ENCODE measurements around the gene MOCS3.

DNA sequence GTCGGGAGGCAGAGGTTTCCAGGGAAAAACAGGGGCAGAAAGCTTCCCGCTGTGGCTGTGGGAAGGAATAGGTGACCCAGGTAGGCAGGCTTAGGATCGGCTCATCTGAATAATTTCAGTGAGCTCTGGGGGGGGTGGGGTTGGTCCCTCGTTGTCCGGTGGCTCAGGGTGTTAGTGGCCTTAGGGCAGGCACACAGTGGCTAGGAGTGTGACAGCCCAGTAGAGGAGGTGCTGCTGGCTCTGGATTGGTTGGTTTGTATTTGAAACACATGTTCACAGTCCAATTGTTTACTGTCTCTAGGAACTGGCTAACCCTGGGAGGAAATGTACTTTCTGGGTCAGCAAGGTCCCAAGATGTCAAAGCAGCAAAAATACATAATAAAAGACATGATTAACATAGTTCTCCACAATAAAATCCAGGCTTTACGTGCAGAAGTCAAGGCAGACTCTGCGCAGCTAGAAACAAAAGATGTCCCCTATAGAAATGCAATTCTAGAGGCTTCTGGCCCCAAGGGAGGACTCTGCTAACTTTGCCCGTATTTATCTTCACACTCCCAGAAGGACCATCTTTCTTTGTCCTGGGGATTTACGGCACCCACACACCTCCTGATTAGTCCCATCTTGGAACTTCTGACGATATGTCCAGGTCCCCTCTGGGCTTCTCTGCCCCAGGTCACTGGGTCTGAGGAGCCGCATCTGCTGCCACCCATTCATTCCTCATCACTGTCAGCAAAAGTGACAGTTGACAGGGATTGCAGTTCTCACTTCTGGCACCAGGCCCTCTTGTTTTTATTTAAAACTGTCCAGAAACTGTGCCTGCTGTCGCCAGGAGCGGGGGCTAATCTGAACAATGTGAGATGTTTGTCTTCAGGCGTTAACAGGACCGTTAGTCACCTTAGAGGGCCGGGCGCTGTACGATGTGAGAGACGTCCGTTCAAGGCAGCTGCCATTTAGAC, 18.7 kb downstream of the MOCS3 start:
- TF ChIP-seq, protein P1, sequence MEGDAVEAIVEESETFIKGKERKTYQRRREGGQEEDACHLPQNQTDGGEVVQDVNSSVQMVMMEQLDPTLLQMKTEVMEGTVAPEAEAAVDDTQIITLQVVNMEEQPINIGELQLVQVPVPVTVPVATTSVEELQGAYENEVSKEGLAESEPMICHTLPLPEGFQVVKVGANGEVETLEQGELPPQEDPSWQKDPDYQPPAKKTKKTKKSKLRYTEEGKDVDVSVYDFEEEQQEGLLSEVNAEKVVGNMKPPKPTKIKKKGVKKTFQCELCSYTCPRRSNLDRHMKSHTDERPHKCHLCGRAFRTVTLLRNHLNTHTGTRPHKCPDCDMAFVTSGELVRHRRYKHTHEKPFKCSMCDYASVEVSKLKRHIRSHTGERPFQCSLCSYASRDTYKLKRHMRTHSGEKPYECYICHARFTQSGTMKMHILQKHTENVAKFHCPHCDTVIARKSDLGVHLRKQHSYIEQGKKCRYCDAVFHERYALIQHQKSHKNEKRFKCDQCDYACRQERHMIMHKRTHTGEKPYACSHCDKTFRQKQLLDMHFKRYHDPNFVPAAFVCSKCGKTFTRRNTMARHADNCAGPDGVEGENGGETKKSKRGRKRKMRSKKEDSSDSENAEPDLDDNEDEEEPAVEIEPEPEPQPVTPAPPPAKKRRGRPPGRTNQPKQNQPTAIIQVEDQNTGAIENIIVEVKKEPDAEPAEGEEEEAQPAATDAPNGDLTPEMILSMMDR (IDR thresholded peaks at IDR 0.05): no peak
- TF ChIP-seq POLR2A (IDR thresholded peaks at IDR 0.05) (no peak), POLR2AphosphoS5 (IDR thresholded peaks at IDR 0.05) (no peak)
